ENCODE results near the gene CDH18. TPM values are rescaled to one million over a fixed set of nuclear protein-coding genes. Genes with fewer than 3 reads are reported as not detected.

Gene CDH18
- total and polyA plus RNA-seq, 2 of the 4 experiments (the other 2 are of a cell fraction): 0.24 to 1.1 TPM

DNA sequence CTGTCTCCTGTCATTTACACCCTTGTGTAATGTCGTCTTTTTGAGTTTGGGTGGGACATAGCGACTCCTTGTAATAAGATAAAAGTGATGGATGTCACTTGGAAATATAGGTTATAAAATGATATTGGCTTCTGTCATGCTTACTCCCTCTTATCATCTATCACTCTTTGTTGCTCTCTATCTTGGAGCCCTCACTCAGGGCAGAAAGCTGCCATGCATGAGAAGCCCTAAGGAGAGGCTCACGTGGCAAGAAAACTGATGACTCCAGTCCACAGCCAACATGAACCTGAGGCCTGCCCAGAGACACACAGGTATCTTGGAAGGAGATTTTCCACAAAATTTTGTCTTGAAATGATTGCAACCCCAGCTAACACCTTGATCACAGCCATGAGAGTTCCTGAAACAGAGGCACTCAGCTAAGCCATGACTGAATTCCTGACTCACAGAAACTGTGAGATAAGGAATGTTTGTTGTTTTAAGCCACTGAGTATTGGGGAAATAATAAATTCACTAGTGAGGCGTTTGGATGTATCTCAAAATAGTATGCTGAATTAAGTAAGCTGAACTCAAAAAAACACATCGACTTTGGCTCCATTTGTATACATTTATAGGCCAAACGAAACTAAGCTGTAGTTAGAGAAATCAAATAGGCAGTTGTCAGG is 216.7 kb downstream of the CDH18 start:
- ATAC-seq (ENCODE audit: low read depth) (no peak), DNase-seq (peak; percentile 40)
- Histone ChIP-seq H4K5ac (ENCODE audit: low read depth, low read length) (no peak overlapping the region), H4K91ac (ENCODE audit: insufficient read depth, low read depth, low read length) (no peak overlapping the region), H4K8ac (ENCODE audit: low read depth in 2 of 2, low read length in 2 of 2) (no peak overlapping the region), H3K14ac (replicated peaks; ENCODE audit: low read depth, low read length) (no peak overlapping the region), H3K27me3 (ENCODE audit: control insufficient read depth, insufficient read depth, low read length) (no peaks in the 10 kb centered on the region), H2BK5ac (ENCODE audit: low read depth, low read length, poor library complexity, severe bottlenecking) (no peak overlapping the region), H2AK9ac (replicated peaks; ENCODE audit: low read depth, low read length, poor library complexity) (no peak overlapping the region), H3K56ac (ENCODE audit: extremely low read depth, insufficient read depth, low read length) (no peak overlapping the region), H2AFZ (replicated peaks; ENCODE audit: low read length, poor library complexity) (no peak overlapping the region), H3K9me3 (ENCODE audit: control insufficient read depth, insufficient read depth, low read length) (no peaks in the 10 kb centered on the region), H3K79me1 (ENCODE audit: low read depth in 1 of 2, low read length in 2 of 2) (no peaks in the 10 kb centered on the region), H3K9me1 (ENCODE audit: insufficient read depth, low read length) (no peaks in the 10 kb centered on the region), H3K9ac (ENCODE audit: low read depth, low read length) (no peak overlapping the region), H3K4me1 (ENCODE audit: control insufficient read depth, insufficient read depth, low read length) (no peaks in the 10 kb centered on the region), H3K4me2 (ENCODE audit: low read depth, low read length) (no peak overlapping the region), H3K36me3 (ENCODE audit: control insufficient read depth, insufficient read depth, low read length) (no peaks in the 10 kb centered on the region), H2BK120ac (ENCODE audit: low read depth, low read length) (no peak overlapping the region), H3K4ac (ENCODE audit: low read depth, low read length) (no peak overlapping the region), H2AK5ac (ENCODE audit: low read depth, low read length) (no peak overlapping the region), H3K4me3 (ENCODE audit: insufficient read depth, low read depth, low read length) (no peak overlapping the region), H2BK20ac (ENCODE audit: low read depth, low read length) (no peak overlapping the region), H2BK15ac (ENCODE audit: low read depth, low read length) (no peak overlapping the region), H3K23ac (ENCODE audit: low read depth, low read length) (no peak overlapping the region), H4K20me1 (ENCODE audit: insufficient read depth, low read length) (no peaks in the 10 kb centered on the region), H3K18ac (ENCODE audit: low read depth, low read length) (no peak overlapping the region), H3K27ac (ENCODE audit: insufficient read depth, low read length) (no peak overlapping the region)
- in situ Hi-C loops (cut with MboI; ENCODE audit: low sequenced_read_pairs) (no loop called here), dilution Hi-C loops (cut with HindIII; ENCODE audit: low sequenced_read_pairs, unreplicated experiment) (no loop called here), intact Hi-C loops (cut with micrococcal nuclease) (no loop called here)
- WGBS, 2 experiments (ENCODE audit: extremely low coverage in 2 of 2, insufficient read length in 1 of 2): no CpG with 5 or more reads among the region's 6 CpGs
- ChIA-PET CTCF (interaction anchor here (0.5 kb wide), 1 partner anchor 286 kb away, joined by 4 read pairs; no protein-coding TSS in a partner anchor), POLR2A (ENCODE audit: unreplicated experiment) (no interaction called here)
- no TSS peak for BruUV-seq (replicated peaks)
- TF ChIP-seq CTCF (conservative IDR thresholded peaks at IDR 0.05; ENCODE audit: low read depth, low read length) (no peak), POLR2A (IDR thresholded peaks at IDR 0.05; ENCODE audit: low read depth, low read length) (no peak), FOS (IDR thresholded peaks at IDR 0.05; ENCODE audit: low read depth, low read length) (no peak)
